ENCODE results near the gene VPS33A.

VPS33A gene

DNA sequence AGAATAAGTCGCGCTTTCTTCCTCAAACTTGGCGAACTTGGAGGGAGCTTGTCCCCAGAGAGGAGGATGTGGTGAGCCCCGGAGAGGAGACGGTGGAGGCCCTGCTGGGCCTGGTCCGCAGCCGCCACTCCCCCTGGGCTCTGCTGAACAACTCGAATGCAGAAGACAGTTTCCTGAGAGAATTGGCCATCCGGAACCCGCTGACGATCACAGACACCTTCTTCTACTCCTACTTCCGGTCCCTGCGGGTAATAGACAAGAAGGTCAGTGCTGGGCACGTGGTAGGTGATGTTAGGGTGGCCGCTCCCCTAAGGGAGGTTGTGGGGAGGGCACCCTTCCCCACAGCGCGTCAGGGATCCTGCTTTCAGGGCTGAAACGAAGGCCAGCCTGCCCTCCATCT, 81.8 kb downstream of the VPS33A start:
- no peak for DNase-seq (ENCODE audit: extremely low read depth in 1 of 2, low read depth in 1 of 2)

DNA sequence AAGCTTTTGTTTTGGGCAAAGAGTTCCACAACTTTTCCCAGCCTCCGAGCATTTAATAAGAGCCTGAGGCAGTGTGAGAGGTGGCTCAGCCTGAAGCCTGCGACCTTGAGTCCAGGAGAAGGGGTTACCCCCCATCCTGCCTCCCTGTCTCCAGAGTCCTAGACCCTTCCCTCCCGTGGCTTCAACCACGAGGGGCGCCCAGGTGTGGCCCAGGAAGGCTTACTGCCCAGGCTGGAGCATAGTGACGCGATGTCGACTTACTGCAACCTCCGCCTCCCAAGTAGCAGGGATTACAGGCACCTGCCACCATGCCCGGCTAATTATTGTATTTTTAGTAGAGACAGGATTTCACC, 82.7 kb downstream of the VPS33A start:
- no peak for DNase-seq (ENCODE audit: extremely low read depth in 1 of 2, low read depth in 1 of 2)

- no peak for DNase-seq (ENCODE audit: extremely low read depth in 1 of 2, low read depth in 1 of 2)
These were observed 83.3 kb downstream of the VPS33A start, which contains the start of gene LRRC43 for GRCh38 chr12:122182887-122183587. LRRC43 (plus strand) TSS chr12:122183123; CDS start chr12:122183145, 22 bp downstream.
